ENCODE measurements around the gene GRID1. TPM values are rescaled to one million over a fixed set of nuclear protein-coding genes. Genes with fewer than 3 reads are reported as not detected.

GRID1 gene
- total RNA-seq, 1 donor, result not detected

- DNase-seq (ENCODE audit: low read depth), result no peak
- no peak for TF ChIP-seq CTCF (IDR thresholded peaks at IDR 0.05; ENCODE audit: insufficient read depth, low read depth, low read length)
- no peak overlapping the region for H3K4me3 ChIP-seq (ENCODE audit: low read depth, low read length)
Measured at GRCh38 chr10:86164960-86165630, 201.5 kb downstream of the GRID1 start.

DNA sequence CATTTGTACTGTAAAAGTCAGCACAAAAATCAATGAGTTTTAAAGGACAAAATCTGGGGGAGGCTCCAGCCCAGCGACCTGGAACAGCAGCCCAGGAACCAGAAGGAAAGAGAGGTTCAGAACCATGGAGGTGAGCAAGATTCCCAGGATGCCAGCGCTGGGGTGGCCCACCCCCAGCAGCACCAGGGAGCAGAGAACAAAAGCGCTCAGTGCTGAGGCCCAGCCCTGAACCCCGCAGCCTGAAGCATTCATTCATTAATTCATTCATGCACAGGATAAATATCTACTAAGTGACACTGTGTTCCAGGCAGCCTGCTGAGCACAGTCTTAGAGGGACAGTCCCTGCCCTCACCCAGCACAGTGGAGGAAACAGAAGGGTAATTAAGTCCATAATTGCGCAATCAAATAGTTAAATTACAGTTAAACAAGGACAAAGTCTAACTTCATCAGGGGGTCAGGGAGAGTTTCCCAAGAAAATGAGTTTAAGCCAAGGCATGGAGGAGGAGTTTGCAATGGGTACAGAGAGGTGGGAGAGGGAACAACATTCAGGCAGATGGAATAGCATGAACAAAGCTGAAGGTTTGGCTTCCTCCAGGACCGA is 202.3 kb downstream of the GRID1 start:
- H3K4me3 ChIP-seq (ENCODE audit: low read depth, low read length), result no peak overlapping the region
- no peak for DNase-seq (ENCODE audit: low read depth)
- TF ChIP-seq CTCF (IDR thresholded peaks at IDR 0.05; ENCODE audit: insufficient read depth, low read depth, low read length), result no peak

DNA sequence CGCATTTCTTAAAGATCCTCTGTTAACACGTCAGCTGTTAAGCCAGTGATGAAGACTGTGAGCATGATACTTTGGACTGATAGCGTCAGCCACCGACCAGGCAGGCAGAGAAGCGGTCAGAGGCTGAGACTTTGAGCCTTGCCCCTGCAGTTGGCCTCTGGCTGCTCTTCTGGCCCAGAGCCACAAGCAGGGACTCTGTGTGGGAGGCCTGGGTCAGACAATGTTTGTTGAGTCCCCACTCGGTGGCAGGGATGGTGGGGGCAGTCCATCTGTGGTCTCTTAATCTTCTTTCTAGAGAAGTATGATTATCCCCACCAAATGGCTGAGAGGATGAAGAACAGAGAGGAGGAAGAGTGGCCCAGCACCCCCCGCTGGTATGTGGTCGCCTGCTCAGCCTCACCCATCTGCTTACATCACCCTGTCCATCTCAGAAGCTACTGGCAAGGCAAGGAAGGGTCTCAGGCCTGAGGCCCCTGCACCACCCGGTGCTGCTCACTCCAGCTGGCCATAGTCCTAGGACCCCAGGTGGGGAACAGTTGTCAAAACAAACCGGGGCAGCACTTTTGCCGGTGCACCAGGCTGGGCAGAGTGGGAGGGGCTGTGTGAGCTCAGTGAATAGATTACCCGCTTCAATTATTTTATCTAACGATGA is 202.9 kb downstream of the GRID1 start:
- DNase-seq (ENCODE audit: low read depth), result no peak
- H3K4me3 ChIP-seq (ENCODE audit: low read depth, low read length), result no peak overlapping the region
- TF ChIP-seq CTCF (IDR thresholded peaks at IDR 0.05; ENCODE audit: insufficient read depth, low read depth, low read length), result no peak

DNA sequence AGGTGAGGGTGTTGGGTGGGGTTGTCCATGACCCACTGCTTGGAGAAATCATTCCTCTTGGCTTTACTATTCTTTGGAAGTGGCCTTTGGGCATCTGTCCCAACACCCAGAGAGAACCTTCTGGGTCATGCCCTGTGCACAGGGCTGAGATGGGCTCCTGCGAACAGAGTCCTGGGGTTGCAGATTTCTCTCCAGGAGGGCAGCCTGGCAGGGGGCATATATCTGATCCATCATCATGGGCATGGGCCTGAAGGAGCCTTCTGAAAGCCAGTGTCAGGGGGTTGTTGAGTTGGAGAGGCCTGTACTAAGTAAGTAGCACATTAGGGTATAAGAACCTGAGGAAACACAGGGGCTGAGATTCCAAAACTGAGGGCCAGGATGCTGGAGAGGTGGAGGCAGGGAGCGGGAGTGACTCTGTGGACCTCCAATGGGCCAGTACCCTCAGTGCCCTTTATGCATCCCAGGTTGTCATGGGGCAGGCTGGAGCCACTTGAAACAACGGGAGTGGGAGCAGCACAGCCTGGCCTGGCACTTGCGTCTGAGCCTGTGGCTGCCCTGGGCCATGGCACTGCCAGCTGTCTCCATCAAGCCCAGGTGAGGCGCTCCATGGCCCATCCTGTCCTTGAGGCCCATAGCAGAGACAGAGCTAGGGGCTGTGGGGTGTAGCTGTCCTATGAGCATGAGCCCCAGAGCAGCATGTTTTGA is 203.7 kb downstream of the GRID1 start:
- TF ChIP-seq CTCF (IDR thresholded peaks at IDR 0.05; ENCODE audit: insufficient read depth, low read depth, low read length), result no peak
- no peak for DNase-seq (ENCODE audit: low read depth)
- H3K4me3 ChIP-seq (ENCODE audit: low read depth, low read length), result no peak overlapping the region

GRCh38 chr10:86162036-86162435 is 204.6 kb downstream of the GRID1 start:
- DNase-seq (ENCODE audit: low read depth), result no peak
- TF ChIP-seq CTCF (IDR thresholded peaks at IDR 0.05; ENCODE audit: insufficient read depth, low read depth, low read length), result no peak
- no peak overlapping the region for H3K4me3 ChIP-seq (ENCODE audit: low read depth, low read length)

- DNase-seq (ENCODE audit: low read depth), result no peak
- no peak for TF ChIP-seq CTCF (IDR thresholded peaks at IDR 0.05; ENCODE audit: insufficient read depth, low read depth, low read length)
- no peak overlapping the region for H3K4me3 ChIP-seq (ENCODE audit: low read depth, low read length)
Measured at GRCh38 chr10:86160890-86161585, 205.6 kb downstream of the GRID1 start.

Measured in fibroblast of villous mesenchyme (primary cell).